GM23248 (cell line): ENCODE measurements around the gene TWIST2. TPM values are rescaled to one million over a fixed set of nuclear protein-coding genes. Genes with fewer than 3 reads are reported as not detected.

Source experiments
- DNase-seq: peaks from one replicate; pipeline ENCODE4 v3.0.0-alpha.2; 2015
- H2AFZ ChIP-seq: fragments of 200-600 bp; sonication (generic); 2 replicates; pipeline ENCODE4 v1.6.1; 2016; ENCODE audit warnings: antibody characterized with exemption
- H3F3A ChIP-seq: fragments of 200-600 bp; sonication (generic); 2 replicates; pipeline ENCODE4 v1.6.1; 2016; ENCODE audit warnings: mild to moderate bottlenecking, antibody characterized with exemption, mixed run types; ENCODE audit not compliant: insufficient read depth
- H3K27ac ChIP-seq: fragments of 200-600 bp; sonication (generic); 2 replicates; pipeline ENCODE4 v1.5.1; 2016; ENCODE audit warnings: mild to moderate bottlenecking
- H3K27me3 ChIP-seq: fragments of 200-600 bp; sonication (generic); replicated peaks from 2 replicates; pipeline ENCODE4 v1.6.1; 2016; ENCODE audit warnings: mild to moderate bottlenecking; ENCODE audit not compliant: insufficient read depth
- H3K36me3 ChIP-seq: fragments of 200-600 bp; sonication (generic); 2 replicates; pipeline ENCODE4 v1.6.1; 2016; ENCODE audit warnings: low read depth, mild to moderate bottlenecking
- H3K4me1 ChIP-seq: fragments of 200-600 bp; sonication (generic); 2 replicates; pipeline ENCODE4 v1.6.1; 2016; ENCODE audit warnings: mild to moderate bottlenecking; ENCODE audit not compliant: insufficient read depth
- H3K4me2 ChIP-seq: fragments of 200-600 bp; sonication (generic); one replicate; pipeline ENCODE4 v1.6.1; 2016; ENCODE audit warnings: mild to moderate bottlenecking; ENCODE audit not compliant: unreplicated experiment
- H3K4me3 ChIP-seq: fragments of 200-600 bp; sonication (generic); 2 replicates; pipeline ENCODE4 v1.5.1; 2016; ENCODE audit warnings: mild to moderate bottlenecking
- H3K79me2 ChIP-seq: fragments of 200-600 bp; sonication (generic); 2 replicates; pipeline ENCODE4 v1.6.1; 2016; ENCODE audit warnings: mild to moderate bottlenecking; ENCODE audit not compliant: insufficient read depth
- H3K9ac ChIP-seq: fragments of 200-600 bp; sonication (generic); 2 replicates; pipeline ENCODE4 v1.6.1; 2016; ENCODE audit warnings: mild to moderate bottlenecking
- H3K9me2 ChIP-seq: fragments of 200-600 bp; sonication (generic); 2 replicates; pipeline ENCODE4 v1.6.1; 2016; ENCODE audit warnings: mixed run types, mild to moderate bottlenecking, moderate library complexity; ENCODE audit not compliant: insufficient read depth
- H3K9me3 ChIP-seq: fragments of 200-600 bp; sonication (generic); one replicate; pipeline ENCODE4 v1.6.1; 2017; ENCODE audit warnings: low read depth
- H4K20me1 ChIP-seq: fragments of 200-600 bp; sonication (generic); 2 replicates; pipeline ENCODE4 v1.6.0; 2016; ENCODE audit not compliant: insufficient read depth
- EZH2 ChIP-seq: fragments of 200-600 bp; sonication (generic); IDR thresholded peaks from 2 replicates; pipeline ENCODE4 v1.6.1; 2018; ENCODE audit warnings: antibody characterized with exemption, mild to moderate bottlenecking; ENCODE audit not compliant: insufficient read depth, poor library complexity, severe bottlenecking
- EZH2phosphoT487 ChIP-seq: fragments of 200-600 bp; sonication (generic); IDR thresholded peaks from 2 replicates; pipeline ENCODE4 v1.6.1; 2018; ENCODE audit warnings: antibody characterized with exemption, moderate library complexity, mild to moderate bottlenecking, low read depth; ENCODE audit not compliant: insufficient read depth
- WGBS, 2 experiments: methylation state at CpG; one replicate each; pipeline ENCODE4 v1.1.6; 2015 to 2017; ENCODE audit warnings: low lambda C conversion rate in 2 of 2, low coverage in 1 of 2; ENCODE audit errors: missing lambda C conversion rate in 2 of 2; 5-methylcytosine and 5-hydroxymethylcytosine counted together
- in situ Hi-C: fragments of 300-500 bp; cut with MboI; formaldehyde crosslinking; loops from 2 replicates; pipeline ENCODE4 v1.15.0; 2020
- polyA plus RNA-seq: library from polyadenylated mRNA; unstranded; fragments of >200 nt; fragmentation: Nextera tagmentation; extraction: Ambion mirVana; gene quantifications from 2 replicates; pipeline ENCODE4 v1.2.1, GENCODE V29; 2016
- total RNA-seq: library from RNA; depleted of rRNA; stranded (reverse); fragments of >200 nt; shearing (Covaris generic); gene quantifications from 2 replicates; pipeline ENCODE4 v1.2.3, GENCODE V29; 2014

The TWIST2 gene
- total and polyA plus RNA-seq, 2 experiments from 2014 or later, result 248 to 544 TPM

DNA sequence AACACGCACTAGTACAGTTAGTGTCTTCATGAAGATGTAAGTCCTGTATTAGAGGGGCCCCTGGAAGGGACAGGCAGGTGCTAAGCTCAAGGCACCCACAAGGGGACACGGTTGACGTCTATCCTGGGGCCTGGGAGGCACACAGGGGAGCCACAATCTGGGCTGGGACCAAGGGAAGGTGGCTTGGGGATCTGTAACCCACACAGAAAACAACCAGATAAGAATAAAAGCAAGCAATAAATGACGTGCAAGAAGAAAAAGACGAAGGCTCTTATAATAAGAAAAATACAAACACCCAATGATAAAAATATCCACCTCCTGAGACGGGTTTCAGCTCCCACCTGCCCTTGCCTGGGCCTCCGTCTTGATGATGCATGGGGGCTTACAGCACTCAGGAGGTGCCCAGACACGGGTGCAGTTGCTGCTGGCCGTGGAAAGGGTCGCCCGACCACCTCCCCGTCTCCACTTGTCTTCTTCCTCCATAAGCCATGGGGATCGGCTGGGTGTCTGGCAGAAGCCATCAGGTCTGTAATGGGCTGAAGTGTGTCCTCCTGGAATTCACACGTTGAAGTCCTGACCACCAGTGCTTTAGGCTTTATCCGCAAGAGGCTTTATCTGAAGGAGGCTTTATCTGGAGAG lies 73.9 kb downstream of the TWIST2 start:
- no peaks in the 10 kb centered on the region for H3K9me3 ChIP-seq
- no peaks in the 10 kb centered on the region for H3K4me1 ChIP-seq
- peaks cover 41% of the 10 kb centered on the region for H3F3A ChIP-seq
- TF ChIP-seq EZH2, result no peak
- no peak for TF ChIP-seq EZH2phosphoT487
- H3K27me3 ChIP-seq, result no peaks in the 10 kb centered on the region
- H3K9me2 ChIP-seq, result no peaks in the 10 kb centered on the region
- no peak for DNase-seq
- H4K20me1 ChIP-seq, result no peaks in the 10 kb centered on the region
- in situ Hi-C loops, result no loop called here
- H3K79me2 ChIP-seq, result no peaks in the 10 kb centered on the region
- no peak overlapping the region for H3K27ac ChIP-seq
- no peak overlapping the region for H3K9ac ChIP-seq
- H2AFZ ChIP-seq, result no peak overlapping the region
- no peak overlapping the region for H3K4me2 ChIP-seq
- no peak overlapping the region for H3K4me3 ChIP-seq
- WGBS, 2 experiments, result 57 to 62% methylated on average over 15 of the region's 15 CpGs
- H3K36me3 ChIP-seq, result no peaks in the 10 kb centered on the region

GRCh38 chr2:238922435-238922834 lies 74.5 kb downstream of the TWIST2 start:
- H3K4me1 ChIP-seq, result no peaks in the 10 kb centered on the region
- no peaks in the 10 kb centered on the region for H3K9me3 ChIP-seq
- no peak overlapping the region for H3K4me3 ChIP-seq
- TF ChIP-seq EZH2phosphoT487, result no peak
- TF ChIP-seq EZH2, result no peak
- no peak overlapping the region for H2AFZ ChIP-seq
- H3K9me2 ChIP-seq, result no peaks in the 10 kb centered on the region
- H4K20me1 ChIP-seq, result no peaks in the 10 kb centered on the region
- no peak overlapping the region for H3K27ac ChIP-seq
- H3F3A ChIP-seq, result peaks cover 38% of the 10 kb centered on the region
- WGBS, 2 experiments, result 80 to 86% methylated on average over 8 to 9 of the region's 9 CpGs
- H3K79me2 ChIP-seq, result no peaks in the 10 kb centered on the region
- in situ Hi-C loops, result no loop called here
- H3K27me3 ChIP-seq, result no peaks in the 10 kb centered on the region
- H3K4me2 ChIP-seq, result no peak overlapping the region
- DNase-seq, result no peak
- H3K9ac ChIP-seq, result no peak overlapping the region
- H3K36me3 ChIP-seq, result no peaks in the 10 kb centered on the region

DNA sequence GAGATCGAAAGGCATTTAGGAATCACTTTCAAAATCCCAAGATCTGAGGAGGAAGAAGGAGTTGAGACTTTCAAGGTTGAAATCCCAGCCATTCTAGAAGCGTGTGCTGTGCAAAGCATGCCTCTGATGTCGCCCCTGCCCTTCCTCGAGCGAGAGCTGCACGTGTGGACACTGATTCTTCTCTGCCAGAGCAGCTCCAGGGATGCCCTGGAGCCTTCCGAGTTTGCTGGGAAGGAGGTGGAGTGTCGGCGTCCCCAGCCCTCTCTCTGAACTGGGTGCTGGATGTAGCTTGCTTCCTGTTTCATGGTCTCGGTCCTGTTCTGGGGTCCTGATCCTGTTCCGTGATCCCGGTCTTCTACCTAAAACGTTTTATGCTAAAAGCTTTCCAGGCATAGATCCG lies 76.1 kb downstream of the TWIST2 start:
- WGBS, 2 experiments, result 88 to 89% methylated on average over 14 of the region's 14 CpGs

DNA sequence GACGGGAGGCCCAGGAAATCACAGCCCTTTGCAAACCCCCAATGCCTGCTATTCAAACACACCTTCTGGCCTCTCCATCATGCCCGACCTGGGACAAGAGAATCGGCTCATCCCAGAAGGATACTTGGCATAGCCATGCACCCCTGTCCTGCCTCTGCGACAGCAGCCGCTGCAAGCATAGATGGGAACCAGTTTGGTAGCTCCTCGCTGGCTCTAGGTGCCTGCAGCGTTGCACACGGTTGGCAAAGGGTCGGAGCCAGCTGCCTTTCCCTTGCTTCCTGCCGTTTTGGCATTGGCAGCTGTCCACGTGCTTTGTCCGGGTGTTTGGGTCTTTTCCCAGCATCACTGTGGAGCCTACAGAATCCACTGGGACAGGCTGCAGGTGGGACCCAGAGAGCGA lies 76.9 kb downstream of the TWIST2 start:
- DNase-seq, result no peak
- in situ Hi-C loops, result no loop called here

More for the DNA sequence above, 76.1 kb downstream of the TWIST2 start:
- no peaks in the 10 kb centered on the region for H3K79me2 ChIP-seq
- no peak overlapping the region for H3K27ac ChIP-seq
- in situ Hi-C loops, result no loop called here
- H3K4me2 ChIP-seq, result no peak overlapping the region
- TF ChIP-seq EZH2 (no peak), EZH2phosphoT487 (no peak)
- no peaks in the 10 kb centered on the region for H3K9me3 ChIP-seq
- H4K20me1 ChIP-seq, result no peaks in the 10 kb centered on the region
- no peak overlapping the region for H3K4me3 ChIP-seq
- no peaks in the 10 kb centered on the region for H3K27me3 ChIP-seq
- H3K36me3 ChIP-seq, result no peaks in the 10 kb centered on the region
- H3K9me2 ChIP-seq, result no peaks in the 10 kb centered on the region
- no peak overlapping the region for H2AFZ ChIP-seq
- DNase-seq, result no peak
- H3F3A ChIP-seq, result peaks cover 23% of the 10 kb centered on the region
- no peak overlapping the region for H3K9ac ChIP-seq
- no peaks in the 10 kb centered on the region for H3K4me1 ChIP-seq

GRCh38 chr2:238925281-238925680 lies 77.4 kb downstream of the TWIST2 start:
- H3K4me2 ChIP-seq, result no peak overlapping the region
- no peak overlapping the region for H3K27ac ChIP-seq
- H3K79me2 ChIP-seq, result no peaks in the 10 kb centered on the region
- no peak overlapping the region for H2AFZ ChIP-seq
- H3F3A ChIP-seq, result peaks cover 10% of the 10 kb centered on the region
- H3K4me3 ChIP-seq, result no peak overlapping the region
- no peaks in the 10 kb centered on the region for H3K9me2 ChIP-seq
- H3K9ac ChIP-seq, result no peak overlapping the region
- in situ Hi-C loops, result no loop called here
- no peaks in the 10 kb centered on the region for H4K20me1 ChIP-seq
- no peaks in the 10 kb centered on the region for H3K36me3 ChIP-seq
- no peaks in the 10 kb centered on the region for H3K9me3 ChIP-seq
- WGBS, 2 experiments, result 83 to 84% methylated on average over 13 of the region's 13 CpGs
- peaks cover 6% of the 10 kb centered on the region; the same call in 1 of the 2 replicates for H3K4me1 ChIP-seq
- TF ChIP-seq EZH2phosphoT487 (no peak), EZH2 (no peak)
- no peak for DNase-seq
- no peaks in the 10 kb centered on the region for H3K27me3 ChIP-seq

More for the DNA sequence above, 76.9 kb downstream of the TWIST2 start:
- H3K36me3 ChIP-seq, result no peaks in the 10 kb centered on the region
- 76 to 80% methylated on average over 13 of the region's 13 CpGs for WGBS, 2 experiments
- no peak overlapping the region for H3K4me2 ChIP-seq
- H3K4me3 ChIP-seq, result no peak overlapping the region
- no peaks in the 10 kb centered on the region for H3K9me2 ChIP-seq
- H2AFZ ChIP-seq, result no peak overlapping the region
- no peaks in the 10 kb centered on the region for H4K20me1 ChIP-seq
- no peak overlapping the region for H3K27ac ChIP-seq
- peaks cover 15% of the 10 kb centered on the region for H3F3A ChIP-seq
- no peaks in the 10 kb centered on the region for H3K79me2 ChIP-seq
- H3K27me3 ChIP-seq, result no peaks in the 10 kb centered on the region
- H3K9ac ChIP-seq, result no peak overlapping the region
- H3K4me1 ChIP-seq, result peaks cover 6% of the 10 kb centered on the region; the same call in 1 of the 2 replicates
- no peaks in the 10 kb centered on the region for H3K9me3 ChIP-seq
- no peak for TF ChIP-seq EZH2
- TF ChIP-seq EZH2phosphoT487, result no peak
